OCI-LY1 (cell line): ENCODE measurements around the gene CCDC186.

ENCODE experiments used
- H2AFZ ChIP-seq: fragments of 200-600 bp; sonication (generic), shearing (Covaris generic); 2 replicates; pipeline ENCODE4 v1.6.0; 2014; ENCODE audit warnings: antibody characterized with exemption, mild to moderate bottlenecking, low read length
- H3F3A ChIP-seq: fragments of 200-600 bp; sonication (generic), shearing (Covaris generic); 2 replicates; pipeline ENCODE4 v1.6.0; 2014; ENCODE audit warnings: mild to moderate bottlenecking, antibody characterized with exemption, low read length, moderate library complexity; ENCODE audit not compliant: insufficient read depth
- H3K27ac ChIP-seq: fragments of 200-600 bp; sonication (generic); 2 replicates; pipeline ENCODE4 v1.5.1; 2014; ENCODE audit warnings: low read length, mixed run types, mild to moderate bottlenecking, low read depth; ENCODE audit not compliant: poor library complexity, severe bottlenecking
- H3K27me3 ChIP-seq: fragments of 200-600 bp; sonication (generic); 2 replicates; pipeline ENCODE4 v1.6.0; 2014; ENCODE audit warnings: antibody characterized with exemption, mild to moderate bottlenecking, low read length, moderate library complexity; ENCODE audit not compliant: insufficient read depth
- H3K36me3 ChIP-seq: fragments of 200-600 bp; sonication (generic); 2 replicates; pipeline ENCODE4 v1.6.1; 2014; ENCODE audit warnings: mild to moderate bottlenecking, antibody characterized with exemption, low read length, moderate library complexity, mixed read lengths; ENCODE audit not compliant: insufficient read depth
- H3K4me1 ChIP-seq: fragments of 200-600 bp; sonication (generic); 2 replicates; pipeline ENCODE4 v1.5.1; 2014; ENCODE audit warnings: mild to moderate bottlenecking, low read length, moderate library complexity; ENCODE audit not compliant: insufficient read depth, severe bottlenecking
- H3K4me2 ChIP-seq: fragments of 200-600 bp; sonication (generic), shearing (Covaris generic); 2 replicates; pipeline ENCODE4 v1.6.1; 2014; ENCODE audit warnings: low read length
- H3K4me3 ChIP-seq: fragments of 200-600 bp; sonication (generic); 2 replicates; pipeline ENCODE4 v1.5.1; 2014; ENCODE audit warnings: low read length, low read depth, mild to moderate bottlenecking, mixed read lengths; ENCODE audit not compliant: poor library complexity, severe bottlenecking
- H3K79me2 ChIP-seq: fragments of 200-600 bp; shearing (Covaris generic); 2 replicates; pipeline ENCODE4 v1.6.1; 2016; ENCODE audit warnings: mixed run types, low read length, mixed read lengths; ENCODE audit not compliant: insufficient read depth
- H3K9ac ChIP-seq: fragments of 200-600 bp; sonication (generic), shearing (Covaris generic); 2 replicates; pipeline ENCODE4 v1.6.1; 2014; ENCODE audit warnings: mild to moderate bottlenecking, low read length, mixed read lengths
- H3K9me2 ChIP-seq: fragments of 200-600 bp; sonication (generic), shearing (Covaris generic); 2 replicates; pipeline ENCODE4 v1.6.1; 2014; ENCODE audit warnings: low read depth, mild to moderate bottlenecking, low read length, mixed read lengths
- H3K9me3 ChIP-seq: fragments of 200-600 bp; shearing (Covaris generic); 2 replicates; pipeline ENCODE4 v1.6.1; 2014; ENCODE audit warnings: low read length, mixed read lengths
- H4K20me1 ChIP-seq: fragments of 200-600 bp; sonication (generic), shearing (Covaris generic); 2 replicates; pipeline ENCODE4 v1.6.0; 2016; ENCODE audit warnings: mild to moderate bottlenecking, low read length; ENCODE audit not compliant: insufficient read depth
- CTCF ChIP-seq: fragments of 200-600 bp; sonication (generic), shearing (Covaris generic); IDR thresholded peaks from 2 replicates; pipeline ENCODE4 v1.5.1; 2017; ENCODE audit warnings: mild to moderate bottlenecking, antibody characterized with exemption, low read length, moderate library complexity, mixed read lengths
- EZH2 ChIP-seq: fragments of 200-600 bp; sonication (generic), shearing (Covaris generic); IDR thresholded peaks from 2 replicates; pipeline ENCODE4 v1.8.0; 2017; ENCODE audit warnings: borderline replicate concordance, mixed run types, mild to moderate bottlenecking, antibody characterized with exemption, low read length, moderate library complexity, mixed read lengths

The CCDC186 gene

GRCh38 chr10:114184276-114184675 lies 10.3 kb upstream of the CCDC186 start:
- Histone ChIP-seq H4K20me1 (no peaks in the 10 kb centered on the region), H3K27ac (no peak overlapping the region), H3K36me3 (no peaks in the 10 kb centered on the region), H3K4me1 (no peaks in the 10 kb centered on the region), H3K79me2 (no peaks in the 10 kb centered on the region), H3K4me3 (no peak overlapping the region), H3K4me2 (no peak overlapping the region), H3K9me3 (no peaks in the 10 kb centered on the region), H3F3A (no peaks in the 10 kb centered on the region), H3K9me2 (no peaks in the 10 kb centered on the region), H2AFZ (no peak overlapping the region), H3K9ac (no peak overlapping the region), H3K27me3 (no peaks in the 10 kb centered on the region)
- no peak for TF ChIP-seq EZH2
- no peak for TF ChIP-seq CTCF

GRCh38 chr10:114183563-114183962 lies 9.6 kb upstream of the CCDC186 start:
- no peaks in the 10 kb centered on the region for H3K27me3 ChIP-seq
- TF ChIP-seq CTCF (no peak), EZH2 (no peak)
- H3K9me3 ChIP-seq = no peaks in the 10 kb centered on the region
- no peaks in the 10 kb centered on the region for H3K9me2 ChIP-seq
- H3K4me1 ChIP-seq = no peaks in the 10 kb centered on the region
- no peaks in the 10 kb centered on the region for H3K36me3 ChIP-seq
- H3K27ac ChIP-seq = no peak overlapping the region
- no peaks in the 10 kb centered on the region for H3F3A ChIP-seq
- H4K20me1 ChIP-seq = no peaks in the 10 kb centered on the region
- H3K4me2 ChIP-seq = no peak overlapping the region
- H3K9ac ChIP-seq = no peak overlapping the region
- no peaks in the 10 kb centered on the region for H3K79me2 ChIP-seq
- no peak overlapping the region for H2AFZ ChIP-seq
- H3K4me3 ChIP-seq = no peak overlapping the region

GRCh38 chr10:114181971-114182370 lies 8.0 kb upstream of the CCDC186 start:
- no peaks in the 10 kb centered on the region for H3F3A ChIP-seq
- no peaks in the 10 kb centered on the region for H3K9me3 ChIP-seq
- no peaks in the 10 kb centered on the region for H3K4me1 ChIP-seq
- H3K79me2 ChIP-seq = no peaks in the 10 kb centered on the region
- H3K27ac ChIP-seq = no peak overlapping the region
- TF ChIP-seq EZH2 = no peak
- no peak for TF ChIP-seq CTCF
- no peaks in the 10 kb centered on the region for H3K36me3 ChIP-seq
- H2AFZ ChIP-seq = no peak overlapping the region
- no peaks in the 10 kb centered on the region for H3K27me3 ChIP-seq
- H3K9ac ChIP-seq = no peak overlapping the region
- H3K4me3 ChIP-seq = no peak overlapping the region
- H4K20me1 ChIP-seq = no peaks in the 10 kb centered on the region
- no peaks in the 10 kb centered on the region for H3K9me2 ChIP-seq
- no peak overlapping the region for H3K4me2 ChIP-seq
